ENCODE measurements around the gene TELO2.

The TELO2 gene

GRCh38 chr16:1524366-1524765 lies 31.2 kb downstream of the TELO2 start:
- no peak for DNase-seq

GRCh38 chr16:1525871-1526607 lies 32.9 kb downstream of the TELO2 start:
- no peak for DNase-seq

GRCh38 chr16:1526608-1527555 lies 33.7 kb downstream of the TELO2 start:
- DNase-seq, result no peak

- DNase-seq, result no peak
These were observed 35.0 kb downstream of the TELO2 start for GRCh38 chr16:1527836-1528811.

- no peak for DNase-seq
These were observed 35.9 kb downstream of the TELO2 start for GRCh38 chr16:1528921-1529537.

GRCh38 chr16:1530349-1530882 lies 37.3 kb downstream of the TELO2 start:
- no peak for DNase-seq

- no peak for DNase-seq
These were observed 37.9 kb downstream of the TELO2 start for GRCh38 chr16:1530883-1531637.

- DNase-seq, result no peak
These were observed 38.4 kb downstream of the TELO2 start for GRCh38 chr16:1531638-1531910.

GRCh38 chr16:1532081-1532760 lies 39.1 kb downstream of the TELO2 start:
- DNase-seq, result no peak

GRCh38 chr16:1532771-1533170 lies 39.6 kb downstream of the TELO2 start:
- no peak for DNase-seq

GRCh38 chr16:1533443-1533951 lies 40.3 kb downstream of the TELO2 start, which contains the start of gene TMEM204:
Gene TMEM204 (plus strand): TSS chr16:1533666. CDS start chr16:1534276, 610 bp downstream.
- no peak for DNase-seq

- no peak for DNase-seq
These were observed 41.2 kb downstream of the TELO2 start for GRCh38 chr16:1534021-1535020.

GRCh38 chr16:1535391-1536291 lies 42.5 kb downstream of the TELO2 start:
- no peak for DNase-seq

GRCh38 chr16:1536601-1537000 lies 43.4 kb downstream of the TELO2 start:
- no peak for DNase-seq

GRCh38 chr16:1537138-1537577 lies 44.0 kb downstream of the TELO2 start:
- no peak for DNase-seq

- DNase-seq, result no peak
These were observed 44.7 kb downstream of the TELO2 start for GRCh38 chr16:1537763-1538289.

GRCh38 chr16:1538804-1539520 lies 45.8 kb downstream of the TELO2 start:
- no peak for DNase-seq

Data from NCI-H1105 treated with DMSO at 0.1 percent for 48 hours (cell line).